ENCODE data around the gene GNMT. TPM values are rescaled to one million over a fixed set of nuclear protein-coding genes. Genes with fewer than 3 reads are reported as not detected.

Gene GNMT
- total RNA-seq, 1 donor from 2014 or later: 0.77 TPM

DNA sequence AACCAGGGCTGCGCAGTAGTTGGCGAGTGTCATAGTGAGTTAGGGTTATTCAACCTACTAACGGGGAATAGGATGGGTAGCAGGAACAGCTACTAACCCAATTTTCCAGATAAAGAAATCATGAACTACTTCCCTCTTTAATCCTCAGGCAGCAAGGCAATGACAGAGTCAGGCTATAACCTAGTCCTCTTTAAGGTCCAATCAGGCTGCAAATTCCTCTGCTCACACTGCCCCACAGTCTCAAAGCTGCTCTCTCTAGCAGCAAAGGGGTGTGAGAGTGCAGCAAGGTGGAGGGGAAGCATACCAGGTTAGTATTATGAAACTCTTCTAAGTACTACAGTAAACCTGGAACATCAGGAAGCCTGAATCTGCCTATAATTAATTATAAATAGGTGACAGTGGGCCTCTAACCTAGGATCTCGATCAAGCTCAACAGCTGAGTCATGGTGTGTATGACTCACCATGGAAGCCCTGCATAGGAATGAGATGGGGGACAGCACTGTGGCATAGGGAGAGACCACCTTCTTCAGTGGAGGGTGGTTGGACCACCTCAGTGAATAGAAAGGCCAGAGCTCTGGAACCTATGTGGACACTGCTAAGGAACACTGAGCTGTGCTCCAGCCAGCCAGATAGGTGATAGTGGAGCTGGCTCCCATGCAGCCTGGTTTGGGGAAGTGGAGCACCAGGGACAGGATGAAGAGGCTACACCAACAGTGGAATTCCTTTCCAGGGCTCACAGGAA is 10.5 kb downstream of the GNMT start:
- TF ChIP-seq, protein P1, sequence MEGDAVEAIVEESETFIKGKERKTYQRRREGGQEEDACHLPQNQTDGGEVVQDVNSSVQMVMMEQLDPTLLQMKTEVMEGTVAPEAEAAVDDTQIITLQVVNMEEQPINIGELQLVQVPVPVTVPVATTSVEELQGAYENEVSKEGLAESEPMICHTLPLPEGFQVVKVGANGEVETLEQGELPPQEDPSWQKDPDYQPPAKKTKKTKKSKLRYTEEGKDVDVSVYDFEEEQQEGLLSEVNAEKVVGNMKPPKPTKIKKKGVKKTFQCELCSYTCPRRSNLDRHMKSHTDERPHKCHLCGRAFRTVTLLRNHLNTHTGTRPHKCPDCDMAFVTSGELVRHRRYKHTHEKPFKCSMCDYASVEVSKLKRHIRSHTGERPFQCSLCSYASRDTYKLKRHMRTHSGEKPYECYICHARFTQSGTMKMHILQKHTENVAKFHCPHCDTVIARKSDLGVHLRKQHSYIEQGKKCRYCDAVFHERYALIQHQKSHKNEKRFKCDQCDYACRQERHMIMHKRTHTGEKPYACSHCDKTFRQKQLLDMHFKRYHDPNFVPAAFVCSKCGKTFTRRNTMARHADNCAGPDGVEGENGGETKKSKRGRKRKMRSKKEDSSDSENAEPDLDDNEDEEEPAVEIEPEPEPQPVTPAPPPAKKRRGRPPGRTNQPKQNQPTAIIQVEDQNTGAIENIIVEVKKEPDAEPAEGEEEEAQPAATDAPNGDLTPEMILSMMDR (IDR thresholded peaks at IDR 0.05; ENCODE audit: borderline replicate concordance): no peak
- peaks cover 54% of the 10 kb centered on the region for H3K36me3 ChIP-seq

DNA sequence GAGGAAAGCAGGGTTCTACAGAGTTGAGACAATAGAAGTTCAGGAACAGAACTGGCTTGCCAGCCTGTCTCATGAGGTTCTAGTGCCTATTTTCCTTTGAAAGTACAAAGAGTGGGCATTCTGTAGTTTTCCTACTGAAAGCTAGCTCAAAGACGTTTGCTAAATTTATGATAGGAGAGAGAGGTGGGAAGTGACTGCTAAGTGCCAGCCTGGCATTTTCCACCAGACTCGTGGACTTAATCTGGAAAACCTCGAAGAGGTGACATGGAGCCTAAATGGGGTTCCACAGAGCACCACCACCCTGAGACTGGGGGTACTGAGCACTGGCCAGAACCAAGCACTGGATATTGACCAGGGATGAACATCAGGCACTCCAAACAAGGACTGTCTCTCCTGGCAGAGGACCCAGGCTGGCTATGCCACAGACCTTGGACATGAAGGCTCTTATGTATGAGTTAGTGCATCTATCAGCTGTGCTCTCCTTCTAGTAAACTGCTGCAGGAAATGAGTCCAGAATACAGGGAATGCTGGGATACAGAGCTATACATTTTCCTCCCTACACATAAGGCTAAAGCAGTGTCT is 11.3 kb downstream of the GNMT start:
- intact Hi-C loops (cut with micrococcal nuclease): no loop called here
- no peak overlapping the region for H3K4me3 ChIP-seq
- no peak for DNase-seq
- H3K27me3 ChIP-seq (ENCODE audit: low read depth): no peaks in the 10 kb centered on the region
- no peak overlapping the region for H3K27ac ChIP-seq (replicated peaks)
- no peaks in the 10 kb centered on the region for H3K9me3 ChIP-seq (replicated peaks)
- TF ChIP-seq, protein P1 (IDR thresholded peaks at IDR 0.05; ENCODE audit: borderline replicate concordance): no peak
- peaks cover 17% of the 10 kb centered on the region for H3K4me1 ChIP-seq
- peaks cover 47% of the 10 kb centered on the region for H3K36me3 ChIP-seq

More for the DNA sequence above, 10.5 kb downstream of the GNMT start:
- no peak for DNase-seq
- intact Hi-C loops (cut with micrococcal nuclease): no loop called here
- peaks cover 11% of the 10 kb centered on the region for H3K4me1 ChIP-seq
- H3K27ac ChIP-seq (replicated peaks): no peak overlapping the region
- H3K9me3 ChIP-seq (replicated peaks): no peaks in the 10 kb centered on the region
- no peak overlapping the region for H3K4me3 ChIP-seq
- H3K27me3 ChIP-seq (ENCODE audit: low read depth): no peaks in the 10 kb centered on the region

DNA sequence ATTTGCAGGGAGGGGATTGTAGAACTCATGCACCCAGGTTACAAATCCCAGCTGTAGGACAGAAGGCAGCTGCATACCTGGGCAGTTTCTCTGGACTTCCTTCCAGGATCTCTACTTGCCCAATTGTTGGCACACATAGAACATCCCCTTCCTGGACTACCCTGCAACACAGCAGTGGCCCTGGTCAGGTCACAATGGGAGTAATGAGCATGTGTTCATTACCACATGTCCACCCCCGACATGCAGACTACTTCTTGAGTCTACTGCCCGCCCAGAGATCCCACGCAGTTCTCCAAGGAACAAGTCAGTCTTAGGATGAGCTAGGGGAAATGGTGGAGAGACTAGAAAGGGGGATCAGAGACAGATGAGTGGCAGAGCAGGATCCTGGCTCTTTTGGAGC is 13.4 kb downstream of the GNMT start:
- Histone ChIP-seq H3K4me3 (no peak overlapping the region), H3K36me3 (peaks cover 31% of the 10 kb centered on the region), H3K4me1 (peaks cover 38% of the 10 kb centered on the region), H3K27ac (replicated peaks) (no peak overlapping the region), H3K9me3 (replicated peaks) (no peaks in the 10 kb centered on the region), H3K27me3 (ENCODE audit: low read depth) (no peaks in the 10 kb centered on the region)
- TF ChIP-seq, protein P1 (IDR thresholded peaks at IDR 0.05; ENCODE audit: borderline replicate concordance): no peak
- DNase-seq: no peak
- intact Hi-C loops (cut with micrococcal nuclease): no loop called here

DNA sequence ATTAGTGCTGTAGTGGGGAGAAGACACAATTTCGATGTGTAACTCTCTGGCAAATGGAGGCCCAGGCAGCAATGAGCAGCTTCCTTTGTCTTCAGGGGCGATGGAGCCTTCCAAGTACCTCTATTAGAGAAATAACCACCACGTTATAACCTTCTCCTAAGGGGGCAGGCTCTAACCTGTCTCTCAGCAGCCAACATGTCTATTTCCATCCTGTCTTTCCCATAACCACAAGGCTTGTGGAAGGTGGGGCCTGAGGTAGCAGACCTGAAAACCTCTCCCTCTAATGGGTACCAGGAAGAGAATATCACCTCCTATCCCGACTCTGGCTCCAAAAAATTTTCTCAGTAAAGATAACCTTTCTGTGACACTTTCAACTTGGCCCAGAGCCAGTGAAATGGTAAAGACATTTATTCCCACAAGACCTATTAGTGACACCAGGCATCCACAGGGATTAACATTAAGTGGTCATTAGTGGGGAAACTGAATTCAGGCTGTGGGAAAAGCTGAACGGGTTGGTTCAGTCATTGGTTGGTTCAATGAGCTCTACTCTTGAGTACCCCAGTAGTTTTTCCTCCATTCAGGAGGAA is 14.5 kb downstream of the GNMT start:
- H3K4me1 ChIP-seq: peaks cover 49% of the 10 kb centered on the region
- H3K36me3 ChIP-seq: peaks cover 20% of the 10 kb centered on the region
- TF ChIP-seq, protein P1 (IDR thresholded peaks at IDR 0.05; ENCODE audit: borderline replicate concordance): no peak
- DNase-seq: no peak
- intact Hi-C loops (cut with micrococcal nuclease): no loop called here
- H3K4me3 ChIP-seq: no peak overlapping the region
- H3K27me3 ChIP-seq (ENCODE audit: low read depth): no peaks in the 10 kb centered on the region
- no peaks in the 10 kb centered on the region for H3K9me3 ChIP-seq (replicated peaks)
- no peak overlapping the region for H3K27ac ChIP-seq (replicated peaks)

DNA sequence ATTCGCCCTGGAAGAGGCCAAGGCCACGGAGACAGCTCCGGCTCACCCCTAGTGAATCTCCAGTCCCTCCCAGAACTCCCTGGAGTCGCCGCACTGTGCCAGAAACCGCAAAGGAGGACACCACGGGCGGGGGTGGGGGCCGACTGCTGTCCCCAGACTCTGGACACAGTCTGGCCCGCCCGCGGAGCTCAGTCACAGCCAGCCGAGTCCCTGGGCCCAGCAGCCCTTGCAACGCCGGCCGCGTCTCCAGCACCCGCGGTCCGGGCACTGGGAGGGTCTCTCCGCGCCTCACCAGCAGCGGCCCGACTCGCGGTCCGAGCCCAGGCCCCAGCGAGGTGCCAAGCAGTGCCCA is 17.9 kb downstream of the GNMT start:
- no peaks in the 10 kb centered on the region for H3K9me3 ChIP-seq (replicated peaks)
- TF ChIP-seq, protein P1 (IDR thresholded peaks at IDR 0.05; ENCODE audit: borderline replicate concordance): no peak
- intact Hi-C loops (cut with micrococcal nuclease): no loop called here
- peaks cover 12% of the 10 kb centered on the region for H3K36me3 ChIP-seq
- H3K27ac ChIP-seq (replicated peaks): peak overlapping the region; percentile 95
- peaks cover 43% of the 10 kb centered on the region for H3K4me1 ChIP-seq
- DNase-seq: peak; percentile 25
- peak overlapping the region; percentile 99 for H3K4me3 ChIP-seq
- no peaks in the 10 kb centered on the region for H3K27me3 ChIP-seq (ENCODE audit: low read depth)
